HEK293 (cell line): ENCODE results near the gene IL5RA.

Source experiments
- CTCF ChIP-seq: fragments of 450-650 bp; formaldehyde crosslinking; IDR thresholded peaks from 2 replicates; pipeline ENCODE4 v1.5.1; 2016; ENCODE audit warnings: missing biosample characterization, missing genetic modification characterization
- HOXA7 ChIP-seq: sonication (generic); formaldehyde crosslinking; IDR thresholded peaks from 2 replicates; pipeline ENCODE4 v1.8.1; 2022; ENCODE audit warnings: missing genetic modification reagents, borderline replicate concordance
- ZNF175 ChIP-seq: fragments of 450-650 bp; formaldehyde crosslinking; IDR thresholded peaks from 2 replicates; pipeline ENCODE4 v1.5.1; 2016; ENCODE audit warnings: missing biosample characterization, missing genetic modification characterization

GRCh38 chr3:3027976-3028567 lies 82.1 kb downstream of the IL5RA start:
- TF ChIP-seq ZNF175 (tag by site-specific recombination) = no peak
- TF ChIP-seq HOXA7 = no peak
- no peak for TF ChIP-seq CTCF (tag by site-specific recombination)
